Activated CD8-positive, alpha-beta memory T cell treated with anti-CD3 and anti-CD28 coated beads, Interleukin-2, amount 10 ng/mL, durations not matched to agents 7 days and 5 days (primary cell): ENCODE measurements around the gene FAF1. TPM values are rescaled to one million over a fixed set of nuclear protein-coding genes. Genes with fewer than 3 reads are reported as not detected.
"Not testable (repeated sequence)": the region's sequence is repeated elsewhere in the genome, so short reads cannot be mapped to it uniquely, and the experiment has no call there.

Source experiments
- ATAC-seq: fragments of 150-1000 bp; cut with Tn5 transposase; one replicate; pipeline ENCODE4 v1.10.0; 2021; ENCODE audit warnings: moderate library complexity
- CTCF ChIA-PET: fragments of 350-600 bp; sonication (Branson Sonifier 250); formaldehyde crosslinking; loops from one replicate; lab custom pipeline; 2021; ENCODE audit warnings: antibody characterized with exemption; lab: Charles Lee
- DNase-seq: peaks from one replicate; pipeline ENCODE4 v3.0.0-alpha.2; 2020
- H3K27ac Mint-ChIP-seq: one replicate; pipeline ENCODE4 v1.8.0; 2021; ENCODE audit warnings: mild to moderate bottlenecking, mixed read lengths
- H3K27me3 Mint-ChIP-seq: one replicate; pipeline ENCODE4 v1.8.0; 2021; ENCODE audit warnings: mixed read lengths
- H3K36me3 Mint-ChIP-seq: one replicate; pipeline ENCODE4 v1.8.0; 2021; ENCODE audit warnings: mild to moderate bottlenecking, mixed read lengths
- H3K4me1 Mint-ChIP-seq: one replicate; pipeline ENCODE4 v1.8.0; 2021; ENCODE audit warnings: mixed read lengths
- H3K4me3 Mint-ChIP-seq: one replicate; pipeline ENCODE4 v1.8.0; 2021; ENCODE audit warnings: mild to moderate bottlenecking, moderate library complexity, mixed read lengths
- H3K9me3 Mint-ChIP-seq: one replicate; pipeline ENCODE4 v1.8.0; 2022; ENCODE audit warnings: low read depth, mixed read lengths
- total RNA-seq, 2 experiments: library from RNA; stranded (reverse); gene quantifications; one replicate each; pipeline ENCODE4 v1.2.3, GENCODE V29; 2021

The FAF1 gene
- 10 to 100 TPM; 84.4 to 94.4 TPM for total RNA-seq

DNA sequence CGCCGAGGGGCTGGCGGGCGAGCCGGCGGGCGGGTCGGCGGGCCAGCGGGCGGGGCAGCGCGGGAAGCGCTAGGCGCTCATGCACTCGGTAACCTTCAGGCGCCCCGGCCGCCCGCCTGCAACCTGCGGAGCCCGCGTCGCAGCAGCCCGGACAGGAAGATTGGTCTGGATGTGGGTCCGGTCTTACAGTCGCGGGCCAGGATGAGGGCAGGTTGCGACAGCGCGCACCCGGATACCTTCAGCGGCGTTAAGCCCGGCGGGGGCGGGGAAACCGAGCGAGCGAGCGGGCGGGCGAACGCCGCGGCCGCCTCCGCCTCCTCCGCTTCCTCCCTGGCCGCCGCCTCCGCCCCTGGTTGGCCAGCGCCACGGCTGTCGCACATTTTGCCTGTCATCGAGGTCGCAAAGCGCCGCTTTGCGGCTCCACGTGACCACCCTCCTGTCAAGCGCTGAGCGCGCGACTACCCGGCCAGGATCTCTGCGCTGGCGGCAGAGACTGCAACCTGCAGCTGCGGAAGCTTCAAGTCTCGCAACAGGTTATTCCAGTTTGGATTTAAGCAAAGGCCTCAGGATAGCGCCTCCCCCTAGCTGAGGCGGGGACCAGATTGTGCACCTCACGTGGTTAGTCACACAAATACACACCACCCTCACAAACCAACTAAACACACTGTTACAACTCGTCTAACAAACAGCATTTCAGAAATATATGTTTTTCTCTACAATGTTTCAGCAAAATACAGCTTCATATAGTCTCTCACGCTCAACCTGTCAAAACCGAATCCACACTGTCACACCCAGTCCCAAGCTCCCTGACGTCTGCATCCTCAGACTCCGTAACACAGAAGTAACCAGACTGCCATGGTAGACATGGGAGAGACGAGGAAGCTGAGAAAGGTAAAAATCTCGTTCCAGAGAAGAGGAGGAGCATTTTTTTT, at the start of gene FAF1:
TSS of gene FAF1 (minus strand) at position 355 of the 932 bp plus-strand sequence. CDS start 456 bp downstream, outside the sequence.
- Mint-ChIP-seq H3K9me3 (no peaks in the 10 kb centered on the region), H3K4me1 (peaks cover 15% of the 10 kb centered on the region), H3K36me3 (peaks cover 3% of the 10 kb centered on the region), H3K27ac (peak within 1 kb of the TSS; percentile 89), H3K27me3 (peaks cover 4% of the 10 kb centered on the region), H3K4me3 (peak within 1 kb of the TSS; percentile 80)
- ATAC-seq: peak; percentile 94
- peak; percentile 98 for DNase-seq
- CTCF ChIA-PET: interaction anchor here (1.1 to 4.2 kb wide), 8 partner anchors 9 to 231 kb away, joined by 3 to 42 read pairs (median 5); partner anchors contain the start of gene CDKN2C

DNA sequence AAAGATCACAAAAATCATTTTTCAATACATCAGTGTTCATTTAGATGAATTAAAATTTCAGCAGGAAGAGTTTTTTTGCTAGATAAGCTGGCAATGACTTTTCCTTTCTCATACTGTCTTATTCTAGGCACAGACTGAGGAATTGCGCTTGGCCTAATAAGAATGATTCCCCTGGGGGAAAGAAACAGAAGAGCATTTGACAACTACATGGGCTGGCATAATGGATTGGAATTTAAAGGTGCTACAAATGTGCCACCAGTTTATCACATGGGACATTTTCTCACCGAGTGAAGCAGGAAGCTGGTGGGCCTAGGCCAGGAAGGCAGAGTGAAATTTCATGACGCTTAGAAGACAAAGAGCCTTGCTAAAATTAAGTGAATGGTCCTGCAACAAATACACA, 49.3 kb upstream of the FAF1 start:
- Mint-ChIP-seq H3K4me1 (no peaks in the 10 kb centered on the region), H3K27me3 (peaks cover 16% of the 10 kb centered on the region), H3K9me3 (no peaks in the 10 kb centered on the region), H3K27ac (no peak overlapping the region), H3K36me3 (peaks cover 3% of the 10 kb centered on the region), H3K4me3 (no peak overlapping the region)
- DNase-seq: no peak
- no peak for ATAC-seq
- CTCF ChIA-PET: no interaction called here

DNA sequence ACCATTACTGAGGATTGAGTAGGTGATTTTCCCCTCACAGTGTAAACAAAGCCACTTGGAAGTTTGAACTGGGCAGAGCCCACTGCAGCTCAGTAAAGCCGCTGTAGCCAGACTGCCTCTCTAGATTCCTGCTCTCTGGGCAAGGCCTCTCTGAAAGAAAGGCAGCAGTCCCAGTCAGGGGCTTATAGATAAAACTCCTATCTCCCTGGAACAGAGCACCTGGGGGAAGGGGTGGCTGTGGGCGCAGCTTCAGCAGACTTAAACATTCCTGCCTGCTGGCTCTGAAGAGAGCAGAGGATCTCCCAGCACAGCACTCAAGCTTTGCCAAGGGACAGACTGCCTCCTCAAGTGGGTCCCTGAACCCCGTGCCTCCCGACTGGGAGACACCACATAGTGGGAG, 45.5 kb upstream of the FAF1 start:
- ATAC-seq, CTCF ChIA-PET, H3K4me1 Mint-ChIP-seq, H3K36me3 Mint-ChIP-seq, DNase-seq, H3K4me3 Mint-ChIP-seq, H3K9me3 Mint-ChIP-seq, H3K27ac Mint-ChIP-seq: not testable (repeated sequence)
- peaks cover 16% of the 10 kb centered on the region for H3K27me3 Mint-ChIP-seq

DNA sequence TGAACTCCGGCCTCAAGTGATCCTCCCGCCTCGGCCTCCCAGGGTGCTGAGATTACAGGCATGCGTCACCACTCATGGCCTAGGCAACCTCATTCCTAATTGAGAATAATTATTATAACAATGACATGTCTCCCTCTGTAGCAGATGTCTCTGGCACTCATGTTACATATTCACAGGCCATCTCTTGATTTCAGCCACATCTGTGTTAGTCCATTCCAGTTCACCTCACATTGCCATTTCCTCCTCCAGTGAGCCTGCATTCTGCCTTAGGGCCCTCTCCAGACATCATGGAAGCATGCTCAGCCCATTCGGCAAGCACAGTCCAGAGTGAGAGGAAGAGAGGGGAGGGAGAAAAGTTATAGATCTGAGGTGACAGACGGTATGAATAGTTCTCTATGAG, 42.4 kb upstream of the FAF1 start:
- no peak for ATAC-seq
- H3K27ac Mint-ChIP-seq: no peak overlapping the region
- CTCF ChIA-PET: no interaction called here
- peaks cover 16% of the 10 kb centered on the region for H3K27me3 Mint-ChIP-seq
- H3K4me3 Mint-ChIP-seq: no peak overlapping the region
- no peak for DNase-seq
- H3K9me3 Mint-ChIP-seq: no peaks in the 10 kb centered on the region
- no peaks in the 10 kb centered on the region for H3K4me1 Mint-ChIP-seq
- H3K36me3 Mint-ChIP-seq: peaks cover 3% of the 10 kb centered on the region

DNA sequence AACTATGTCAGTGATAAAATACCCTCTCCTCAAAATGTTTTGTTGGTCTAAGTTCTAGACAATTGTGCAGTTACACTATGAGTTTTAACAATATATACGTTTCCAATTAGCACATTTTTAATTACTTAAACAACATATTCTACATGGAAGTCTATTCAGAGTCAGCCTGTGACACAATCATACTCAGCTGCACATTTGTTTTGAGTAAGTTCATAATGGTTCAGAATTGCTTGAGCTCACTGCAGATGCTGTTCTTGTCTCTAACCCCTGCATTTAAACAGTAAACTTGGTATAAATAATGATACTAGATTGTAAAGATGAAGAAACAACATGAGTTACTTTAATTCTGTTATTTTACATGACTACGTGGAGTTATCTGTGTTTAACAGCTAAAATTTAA, 40.6 kb upstream of the FAF1 start:
- Mint-ChIP-seq H3K4me3 (no peak overlapping the region), H3K27me3 (peaks cover 13% of the 10 kb centered on the region), H3K9me3 (no peaks in the 10 kb centered on the region), H3K4me1 (no peaks in the 10 kb centered on the region), H3K27ac (no peak overlapping the region), H3K36me3 (no peaks in the 10 kb centered on the region)
- CTCF ChIA-PET: no interaction called here
- ATAC-seq (no peak), DNase-seq (no peak)

DNA sequence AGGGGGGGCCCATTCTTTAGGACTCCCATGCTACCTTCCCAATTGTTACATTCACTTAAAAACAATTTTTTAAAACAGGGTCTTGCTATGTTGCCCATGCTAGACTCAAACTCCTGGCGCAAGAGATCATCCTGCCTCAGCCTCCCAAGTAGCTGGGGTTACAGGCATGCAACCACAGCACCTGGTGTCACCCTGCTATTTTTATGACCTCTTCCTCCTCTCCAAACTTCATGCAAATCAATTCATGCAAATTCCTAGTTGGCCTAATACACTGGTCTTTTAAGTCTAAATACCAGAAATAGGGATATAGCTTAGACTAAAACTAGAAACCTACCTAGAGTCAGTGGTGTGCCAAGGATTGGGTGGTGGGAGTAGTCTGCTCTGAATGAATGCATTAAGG, 40.1 kb upstream of the FAF1 start:
- H3K27ac Mint-ChIP-seq: no peak overlapping the region

DNA sequence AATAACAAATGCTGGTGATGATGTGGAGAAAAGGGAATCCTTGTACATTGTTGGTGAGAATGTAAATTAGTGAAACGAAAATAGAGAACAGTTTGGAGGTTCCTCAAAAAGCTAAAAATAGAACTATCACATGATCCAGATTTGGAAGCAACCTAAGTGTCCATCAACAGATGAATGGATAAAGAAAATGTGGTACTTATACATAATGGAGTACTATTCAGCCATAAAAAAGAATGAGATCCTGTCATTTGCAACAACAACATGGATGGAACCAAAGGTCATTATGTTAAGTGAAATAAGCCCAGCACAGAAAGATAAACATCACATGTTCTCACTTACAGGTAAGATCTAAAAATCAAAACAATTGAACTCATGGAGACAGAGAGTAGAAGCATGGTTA, 39.3 kb upstream of the FAF1 start:
- CTCF ChIA-PET, H3K36me3 Mint-ChIP-seq, DNase-seq, H3K4me3 Mint-ChIP-seq, ATAC-seq, H3K27ac Mint-ChIP-seq, H3K4me1 Mint-ChIP-seq, H3K9me3 Mint-ChIP-seq: not testable (repeated sequence)
- peaks cover 13% of the 10 kb centered on the region for H3K27me3 Mint-ChIP-seq

More for the DNA sequence above, 40.1 kb upstream of the FAF1 start:
- CTCF ChIA-PET: no interaction called here
- H3K9me3 Mint-ChIP-seq: no peaks in the 10 kb centered on the region
- no peak for DNase-seq
- H3K27me3 Mint-ChIP-seq: peaks cover 13% of the 10 kb centered on the region
- H3K36me3 Mint-ChIP-seq: no peaks in the 10 kb centered on the region
- no peak overlapping the region for H3K4me3 Mint-ChIP-seq
- no peak for ATAC-seq
- no peaks in the 10 kb centered on the region for H3K4me1 Mint-ChIP-seq

DNA sequence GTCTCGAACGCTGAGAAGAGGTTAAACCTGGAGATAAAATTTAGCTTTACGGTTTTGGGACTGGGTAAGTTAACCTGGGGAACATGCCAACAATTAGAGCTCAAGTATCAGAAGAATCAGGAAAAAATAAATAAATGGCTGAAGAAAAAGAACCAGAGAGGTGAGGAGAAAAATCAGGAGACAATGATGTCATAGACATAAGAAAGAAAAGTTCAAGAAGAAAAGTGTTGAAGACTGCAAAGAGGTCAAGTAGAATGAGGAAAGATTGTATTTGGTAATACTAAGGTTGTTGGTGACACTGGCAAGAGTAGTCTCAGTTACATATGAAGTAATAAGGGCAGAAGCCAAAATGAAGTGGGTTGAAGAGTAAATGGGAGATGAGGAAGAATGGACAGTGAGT, 36.0 kb upstream of the FAF1 start:
- ATAC-seq (no peak), DNase-seq (no peak)
- H3K4me3 Mint-ChIP-seq: no peak overlapping the region
- CTCF ChIA-PET: no interaction called here
- H3K9me3 Mint-ChIP-seq: no peaks in the 10 kb centered on the region
- peaks cover 18% of the 10 kb centered on the region for H3K27me3 Mint-ChIP-seq
- H3K36me3 Mint-ChIP-seq: no peaks in the 10 kb centered on the region
- H3K27ac Mint-ChIP-seq: no peak overlapping the region
- H3K4me1 Mint-ChIP-seq: no peaks in the 10 kb centered on the region

DNA sequence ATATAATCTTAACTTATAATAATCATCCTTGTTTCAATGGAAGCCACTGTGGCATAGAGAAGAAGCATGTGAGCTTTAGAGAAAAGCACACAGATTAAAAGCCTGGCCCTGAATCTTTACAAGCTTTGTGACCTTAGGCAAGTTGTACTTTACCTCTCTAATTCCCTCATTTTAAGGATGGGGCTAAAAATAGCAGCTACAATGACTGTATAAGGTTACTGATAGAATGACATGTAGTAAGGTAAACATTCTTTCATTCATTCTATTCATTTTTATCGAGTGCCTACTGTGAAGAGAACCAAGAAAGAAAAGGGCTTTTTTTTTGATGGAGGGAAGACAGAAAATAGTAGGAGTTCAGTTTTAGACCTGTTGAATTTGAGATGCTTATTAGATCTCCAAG, 35.6 kb upstream of the FAF1 start:
- CTCF ChIA-PET: interaction anchor here (0.8 kb wide), 1 partner anchor 66 kb away, joined by 3 read pairs; no protein-coding TSS in a partner anchor
- Mint-ChIP-seq H3K4me1 (no peaks in the 10 kb centered on the region), H3K36me3 (no peaks in the 10 kb centered on the region), H3K27ac (no peak overlapping the region), H3K9me3 (no peaks in the 10 kb centered on the region), H3K27me3 (peaks cover 18% of the 10 kb centered on the region), H3K4me3 (no peak overlapping the region)
- no peak for ATAC-seq
- DNase-seq: no peak

DNA sequence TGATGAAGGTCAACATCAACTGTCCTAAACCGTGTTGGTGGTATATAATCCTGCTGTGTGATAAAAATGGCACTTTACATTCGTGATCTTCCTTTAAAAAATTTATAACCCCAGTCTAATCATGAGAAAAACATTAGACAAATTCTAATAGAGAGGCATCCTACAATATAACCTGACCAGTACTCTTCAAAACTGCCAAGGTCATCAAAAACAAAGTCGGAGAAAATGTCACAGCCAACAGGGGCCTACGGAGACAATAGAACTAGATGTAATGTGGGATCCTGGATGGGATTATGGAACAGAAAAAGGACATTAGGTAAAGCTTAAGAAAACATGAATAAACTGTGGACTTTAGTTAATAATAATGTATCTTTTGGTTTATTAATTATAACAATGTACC, 34.9 kb upstream of the FAF1 start:
- no peak overlapping the region for H3K4me3 Mint-ChIP-seq

DNA sequence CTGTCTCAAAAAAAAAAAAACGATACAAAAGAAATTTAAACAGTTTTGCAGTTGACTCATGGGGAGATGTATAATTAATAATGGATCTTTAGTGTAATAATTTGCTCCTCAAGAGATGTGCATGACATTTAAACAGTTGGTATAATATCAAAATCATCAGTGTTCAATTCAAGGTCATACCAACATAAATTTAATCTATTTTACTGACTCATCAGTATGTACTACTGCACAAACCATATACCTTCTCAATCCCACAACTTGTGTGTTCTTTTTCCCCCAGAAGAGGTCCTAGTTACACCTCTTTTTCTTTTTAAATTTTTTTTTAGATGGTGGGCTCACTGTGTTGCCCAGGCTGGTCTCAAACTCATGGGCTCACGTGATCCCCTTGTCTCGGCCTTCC, 33.6 kb upstream of the FAF1 start:
- H3K4me3 Mint-ChIP-seq: no peak overlapping the region
- CTCF ChIA-PET: interaction anchor here (1.0 kb wide), 1 partner anchor 18 kb away, joined by 3 read pairs; no protein-coding TSS in a partner anchor

More for the DNA sequence above, 34.9 kb upstream of the FAF1 start:
- Mint-ChIP-seq H3K4me1 (no peaks in the 10 kb centered on the region), H3K27me3 (peaks cover 16% of the 10 kb centered on the region), H3K9me3 (no peaks in the 10 kb centered on the region), H3K27ac (no peak overlapping the region), H3K36me3 (no peaks in the 10 kb centered on the region)
- CTCF ChIA-PET: interaction anchor here (0.8 kb wide), 1 partner anchor 66 kb away, joined by 3 read pairs; no protein-coding TSS in a partner anchor
- DNase-seq (no peak), ATAC-seq (no peak)

DNA sequence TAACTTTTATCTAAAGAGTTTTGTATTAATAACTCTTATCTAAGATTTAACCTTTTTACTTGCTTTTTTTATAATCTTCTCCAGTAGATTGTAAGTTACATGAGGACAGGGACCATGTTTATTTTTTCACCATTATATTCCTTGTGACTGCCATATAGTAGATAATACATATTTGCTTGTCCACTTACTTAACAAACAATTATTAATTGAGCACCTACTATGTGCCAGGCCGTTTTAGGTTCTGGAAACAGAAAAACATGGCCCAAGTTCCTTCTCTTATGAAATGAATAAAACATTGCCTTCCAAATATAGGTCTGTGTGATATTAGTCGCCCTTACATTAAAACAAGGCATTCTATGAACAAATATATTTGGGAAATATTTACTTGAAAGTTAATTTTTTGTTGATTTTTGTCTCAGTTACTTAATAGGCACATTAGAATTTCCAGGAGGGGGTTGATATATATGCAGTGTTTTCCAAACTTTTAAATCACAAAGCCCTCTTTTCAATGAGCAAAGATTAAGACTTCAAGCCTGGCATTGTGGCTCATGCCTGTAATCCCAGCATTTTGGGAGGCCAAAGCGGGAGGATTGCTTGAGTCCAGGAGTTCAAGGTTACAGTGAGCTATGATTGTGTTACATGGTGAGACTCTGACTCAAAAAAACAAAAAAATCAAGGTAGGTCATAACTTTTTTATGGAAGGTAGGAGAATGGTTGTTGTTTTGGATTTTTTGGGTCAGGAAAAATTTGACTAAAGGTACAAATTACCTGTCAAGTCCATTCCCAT, 32.7 kb upstream of the FAF1 start:
- peaks cover 17% of the 10 kb centered on the region for H3K27me3 Mint-ChIP-seq
- CTCF ChIA-PET: no interaction called here
- H3K36me3 Mint-ChIP-seq: no peaks in the 10 kb centered on the region
- H3K9me3 Mint-ChIP-seq: no peaks in the 10 kb centered on the region
- no peak for DNase-seq
- H3K4me1 Mint-ChIP-seq: no peaks in the 10 kb centered on the region
- no peak for ATAC-seq
- H3K4me3 Mint-ChIP-seq: no peak overlapping the region
- H3K27ac Mint-ChIP-seq: no peak overlapping the region

More for the DNA sequence above, 33.6 kb upstream of the FAF1 start:
- no peaks in the 10 kb centered on the region for H3K9me3 Mint-ChIP-seq
- H3K36me3 Mint-ChIP-seq: no peaks in the 10 kb centered on the region
- H3K27ac Mint-ChIP-seq: no peak overlapping the region
- DNase-seq (no peak), ATAC-seq (no peak)
- no peaks in the 10 kb centered on the region for H3K4me1 Mint-ChIP-seq
- peaks cover 17% of the 10 kb centered on the region for H3K27me3 Mint-ChIP-seq

DNA sequence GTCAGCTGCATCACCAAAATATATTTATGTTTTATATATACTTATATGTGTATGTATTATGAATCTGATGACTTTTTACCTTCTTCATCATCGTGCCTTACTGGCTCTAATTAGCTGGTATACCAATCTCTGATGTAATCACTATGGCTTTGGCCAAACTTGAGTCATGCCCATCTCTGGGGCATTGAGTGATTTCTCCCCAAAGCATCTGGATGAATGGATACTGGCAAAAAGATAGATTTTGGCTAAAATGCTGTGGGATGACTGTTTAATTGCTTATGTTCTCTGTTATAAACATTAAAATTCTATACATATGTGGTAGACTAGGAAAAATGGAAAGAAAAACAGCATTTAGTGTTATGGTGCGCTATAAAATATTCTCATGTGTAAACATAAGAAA, 29.6 kb upstream of the FAF1 start:
- CTCF ChIA-PET: no interaction called here
- DNase-seq: no peak

More for the DNA sequence above, 29.6 kb upstream of the FAF1 start:
- no peak overlapping the region for H3K4me3 Mint-ChIP-seq
- H3K4me1 Mint-ChIP-seq: no peaks in the 10 kb centered on the region
- peaks cover 24% of the 10 kb centered on the region for H3K27me3 Mint-ChIP-seq
- ATAC-seq: no peak
- no peaks in the 10 kb centered on the region for H3K36me3 Mint-ChIP-seq
- no peaks in the 10 kb centered on the region for H3K9me3 Mint-ChIP-seq
- no peak overlapping the region for H3K27ac Mint-ChIP-seq
